Measurements from ENCODE around the gene CDH13. TPM values are rescaled to one million over a fixed set of nuclear protein-coding genes. Genes with fewer than 3 reads are reported as not detected.

CDH13 gene
- total and polyA plus RNA-seq, 2 of the 8 experiments (the other 6 are each of a cell fraction or from before 2014, with no cell fraction given) = 2.3 to 2.4 TPM

GRCh38 chr16:82703871-82704768 is 77.4 kb downstream of the CDH13 start:
- Histone ChIP-seq H4K8ac (ENCODE audit: extremely low read depth, insufficient read depth, low read length) (no peak overlapping the region), H2AK5ac (ENCODE audit: low read depth, low read length) (no peak overlapping the region), H3K27me3 (replicated peaks in 1 of 4; ENCODE audit: control insufficient read depth in 3 of 4, extremely low read depth in 1 of 4, insufficient read depth in 3 of 4, low read length in 3 of 4) (no peaks in the 10 kb centered on the region), H4K20me1 (replicated peaks in 1 of 2; ENCODE audit: control insufficient read depth in 1 of 2, insufficient read depth in 2 of 2, low read length in 2 of 2) (no peaks in the 10 kb centered on the region), H4K5ac (ENCODE audit: insufficient read length, low read depth, low read length) (no peak overlapping the region), H3K23ac (ENCODE audit: insufficient read length) (no peak overlapping the region), H2BK15ac (ENCODE audit: low read length) (no peak overlapping the region), H3K4me2 (ENCODE audit: insufficient read depth in 1 of 2, low read depth in 2 of 2, low read length in 2 of 2) (no peak overlapping the region), H4K91ac (replicated peaks; ENCODE audit: insufficient read length, low read length) (no peak overlapping the region), H3K9me3 (ENCODE audit: insufficient read depth in 2 of 2, low read depth in 1 of 2, low read length in 1 of 2) (no peaks in the 10 kb centered on the region), H3K4me3 (ENCODE audit: extremely low read depth in 1 of 4, insufficient read depth in 2 of 4, low read depth in 3 of 4, low read length in 4 of 4) (no peak overlapping the region), H2BK12ac (ENCODE audit: low read depth, low read length) (no peak overlapping the region), H3K23me2 (ENCODE audit: low read depth, low read length) (no peaks in the 10 kb centered on the region), H3K36me3 (ENCODE audit: control insufficient read depth in 2 of 4, insufficient read depth in 4 of 4, low read length in 3 of 4) (no peaks in the 10 kb centered on the region), H3K14ac (ENCODE audit: insufficient read length) (no peak overlapping the region), H3K79me2 (ENCODE audit: control insufficient read depth in 1 of 2, insufficient read depth in 2 of 2, low read length in 2 of 2) (no peaks in the 10 kb centered on the region), H3K27ac (ENCODE audit: low read depth, low read length) (no peak overlapping the region), H3K4me1 (replicated peaks in 1 of 4; ENCODE audit: control insufficient read depth in 3 of 4, insufficient read depth in 4 of 4, low read length in 3 of 4) (peaks cover 0 to 17% (median 14%) of the 10 kb centered on the region in 4 experiments; a peak in 5 of 7 replicates), H3K79me1 (ENCODE audit: low read depth, low read length) (no peaks in the 10 kb centered on the region), H2BK20ac (ENCODE audit: low read length) (no peak overlapping the region), H2AFZ (ENCODE audit: low read length) (no peak overlapping the region), H3K4ac (replicated peaks; ENCODE audit: insufficient read length, low read depth, low read length) (no peak overlapping the region), H3K9ac (replicated peaks in 1 of 4; ENCODE audit: extremely low read depth in 1 of 4, low read depth in 3 of 4, low read length in 3 of 4) (no peak overlapping the region; a peak in 1 of 7 replicates), H3K56ac (replicated peaks; ENCODE audit: insufficient read length, low read depth, low read length) (no peak overlapping the region), H2BK120ac (replicated peaks; ENCODE audit: low read depth, low read length) (no peak overlapping the region), H3K18ac (ENCODE audit: extremely low read depth, low read length) (no peak overlapping the region), H2BK5ac (ENCODE audit: low read depth, low read length) (no peak overlapping the region)
- DNase-seq (ENCODE audit: low read depth in 1 of 2, low spot score in 2 of 2) (no peak), FAIRE-seq (no peak)
- ChIA-PET POLR2A (ENCODE audit: partially characterized antibody) (no interaction called here), CTCF (ENCODE audit: partially characterized antibody) (interaction anchor here (0.5 to 1.2 kb wide), 6 partner anchors 12 to 157 kb away, joined by 3 read pairs; no protein-coding TSS in a partner anchor)
- WGBS, 2 experiments (ENCODE audit: extremely low coverage in 1 of 2, insufficient coverage in 1 of 2, insufficient read length in 1 of 2, insufficient replicate concordance in 2 of 2, low coverage in 1 of 2, low lambda C conversion rate in 2 of 2, missing lambda C conversion rate in 1 of 2) = 82% methylated on average over 7 of the region's 7 CpGs; no CpG with 5 or more reads in 1 of the 2 experiments
- no peak for TF ChIP-seq ATF2 (IDR thresholded peaks at IDR 0.05; ENCODE audit: low read length)
- TF ChIP-seq CBX5 (IDR thresholded peaks at IDR 0.05; ENCODE audit: low read depth, low read length) = no peak
- TF ChIP-seq BACH1 (IDR thresholded peaks at IDR 0.05; ENCODE audit: low read length) = no peak
- no peak for TF ChIP-seq EZH2 (IDR thresholded peaks at IDR 0.05; ENCODE audit: low read depth, low read length, severe bottlenecking)
- TF ChIP-seq FOSL1 (IDR thresholded peaks at IDR 0.05; ENCODE audit: insufficient read depth, low read depth, low read length) = no peak
- no peak for TF ChIP-seq CHD2 (IDR thresholded peaks at IDR 0.05; ENCODE audit: low read length)
- no peak for TF ChIP-seq CTCF (IDR thresholded peaks at IDR 0.05; ENCODE audit: control extremely low read depth in 1 of 3, insufficient read depth in 1 of 3, low read depth in 1 of 3, low read length in 3 of 3)
- no peak for TF ChIP-seq POLR2AphosphoS5 (IDR thresholded peaks at IDR 0.05; ENCODE audit: low read depth, low read length)
